Kidney epithelial cell (primary cell): ENCODE measurements around the gene HSPB9. TPM values are rescaled to one million over a fixed set of nuclear protein-coding genes. Genes with fewer than 3 reads are reported as not detected.

Experiments
- DNase-seq: peaks from one replicate; pipeline ENCODE4 v3.0.0-alpha.2; 2010; ENCODE audit warnings: low read depth
- H3K27me3 ChIP-seq: 2 replicates; pipeline ENCODE4 v1.6.0; 2011; ENCODE audit warnings: low read length; ENCODE audit not compliant: control insufficient read depth, insufficient read depth
- H3K36me3 ChIP-seq: 2 replicates; pipeline ENCODE4 v1.5.1; 2011; ENCODE audit warnings: low read length; ENCODE audit not compliant: control insufficient read depth, insufficient read depth
- H3K4me3 ChIP-seq: 2 replicates; pipeline ENCODE4 v1.5.1; 2011; ENCODE audit warnings: low read depth, mild to moderate bottlenecking, control low read depth, low read length
- CTCF ChIP-seq: IDR thresholded peaks from 2 replicates; pipeline ENCODE4 v1.5.1; 2011; ENCODE audit warnings: mild to moderate bottlenecking, moderate library complexity, low read length, control low read depth, inconsistent platforms; ENCODE audit not compliant: insufficient read depth, poor library complexity, severe bottlenecking
- total RNA-seq: library from RNA; depleted of rRNA; stranded (reverse); fragments of >200 nt; gene quantifications from 2 replicates; pipeline ENCODE4 v1.2.3, GENCODE V29; 2015

The HSPB9 gene
- total RNA-seq, 1 donor from 2014 or later = not detected

- Histone ChIP-seq H3K36me3 (peaks cover 2% of the 10 kb centered on the region), H3K27me3 (no peaks in the 10 kb centered on the region), H3K4me3 (no peak overlapping the region)
- DNase-seq = no peak
- TF ChIP-seq CTCF = no peak
Observed at GRCh38 chr17:42129109-42129837, 6.7 kb downstream of the HSPB9 start.

- DNase-seq = no peak
Observed at GRCh38 chr17:42130310-42130936, 7.8 kb downstream of the HSPB9 start.

GRCh38 chr17:42131232-42131631 lies 8.6 kb downstream of the HSPB9 start:
- Histone ChIP-seq H3K36me3 (no peaks in the 10 kb centered on the region), H3K4me3 (no peak overlapping the region), H3K27me3 (no peaks in the 10 kb centered on the region)
- DNase-seq = no peak
- no peak for TF ChIP-seq CTCF

More at GRCh38 chr17:42130310-42130936, 7.8 kb downstream of the HSPB9 start:
- Histone ChIP-seq H3K27me3 (no peaks in the 10 kb centered on the region), H3K4me3 (no peak overlapping the region), H3K36me3 (peaks cover 2% of the 10 kb centered on the region)
- no peak for TF ChIP-seq CTCF

GRCh38 chr17:42131981-42132432 lies 9.4 kb downstream of the HSPB9 start:
- Histone ChIP-seq H3K36me3 (no peaks in the 10 kb centered on the region), H3K27me3 (no peaks in the 10 kb centered on the region), H3K4me3 (no peak overlapping the region)
- no peak for TF ChIP-seq CTCF
- DNase-seq = no peak

GRCh38 chr17:42132941-42133340 lies 10.3 kb downstream of the HSPB9 start:
- H3K36me3 ChIP-seq = no peaks in the 10 kb centered on the region
- TF ChIP-seq CTCF = no peak
- H3K4me3 ChIP-seq = no peak overlapping the region
- H3K27me3 ChIP-seq = no peaks in the 10 kb centered on the region
- DNase-seq = peak; percentile 84
